ENCODE results near the gene TBXAS1. TPM values are rescaled to one million over a fixed set of nuclear protein-coding genes. Genes with fewer than 3 reads are reported as not detected.

Gene TBXAS1
- total RNA-seq, 2 donors from 2014 or later: 12.0 to 17.0 TPM

DNA sequence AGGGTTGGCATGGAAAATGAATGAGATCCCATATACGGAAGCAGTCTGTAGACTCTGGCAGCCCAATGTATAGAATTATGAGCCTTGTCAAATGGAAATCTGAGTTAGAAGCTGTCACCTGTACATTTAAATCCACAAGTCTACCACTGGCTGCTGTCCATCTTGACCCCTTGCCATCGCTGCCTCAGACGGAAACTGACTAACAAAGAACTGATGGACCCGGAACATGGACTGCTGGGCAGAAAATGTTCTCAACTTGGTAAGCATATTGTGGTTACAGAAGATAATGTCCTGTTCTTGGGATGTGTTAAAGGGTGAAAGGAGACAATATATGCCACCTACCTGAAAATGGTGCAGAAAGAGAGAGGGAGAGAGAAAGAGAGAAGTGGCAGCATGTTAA, 196.2 kb downstream of the TBXAS1 start:
- H3K9ac ChIP-seq (ENCODE audit: low read depth in 2 of 2, low read length in 2 of 2): no peak overlapping the region
- no peaks in the 10 kb centered on the region for H3K27me3 ChIP-seq
- no peaks in the 10 kb centered on the region for H3K36me3 ChIP-seq
- H3K27ac ChIP-seq: no peak overlapping the region
- no peak for TF ChIP-seq CTCF (IDR thresholded peaks at IDR 0.05)
- no peaks in the 10 kb centered on the region for H3K4me1 ChIP-seq
- intact Hi-C loops (cut with DNase I): no loop called here
- H3K9me3 ChIP-seq: no peaks in the 10 kb centered on the region
- DNase-seq: no peak
- H3K4me3 ChIP-seq: no peak overlapping the region

GRCh38 chr7:140025814-140026433, 196.9 kb downstream of the TBXAS1 start:
- H3K27me3 ChIP-seq: no peaks in the 10 kb centered on the region
- no peak overlapping the region for H3K27ac ChIP-seq
- H3K36me3 ChIP-seq: no peaks in the 10 kb centered on the region
- H3K4me3 ChIP-seq: no peak overlapping the region
- no peak for TF ChIP-seq CTCF (IDR thresholded peaks at IDR 0.05)
- no peak for DNase-seq
- H3K9ac ChIP-seq (ENCODE audit: low read depth in 2 of 2, low read length in 2 of 2): no peak overlapping the region
- H3K4me1 ChIP-seq: no peaks in the 10 kb centered on the region
- no peaks in the 10 kb centered on the region for H3K9me3 ChIP-seq
- intact Hi-C loops (cut with DNase I): no loop called here

DNA sequence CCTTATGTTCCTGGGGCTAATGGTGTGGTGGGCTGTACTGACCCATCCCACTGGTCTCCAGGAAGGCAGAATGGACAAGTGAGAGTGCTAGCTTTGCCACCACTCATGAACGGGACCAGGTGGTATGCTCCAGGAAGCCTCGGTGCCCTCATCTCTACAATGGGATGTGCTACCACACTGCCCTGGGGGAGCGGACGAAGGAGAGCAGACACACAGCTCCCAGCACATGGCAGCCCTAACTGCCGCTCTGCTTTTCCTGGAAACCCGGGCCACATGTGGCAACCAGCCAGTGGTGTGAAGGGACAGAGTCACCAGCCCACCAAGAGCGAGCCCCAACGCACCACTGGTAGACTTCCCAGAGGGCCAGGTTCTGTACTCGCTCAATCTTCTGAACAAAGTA, 197.9 kb downstream of the TBXAS1 start:
- no peaks in the 10 kb centered on the region for H3K9me3 ChIP-seq
- no peaks in the 10 kb centered on the region for H3K4me1 ChIP-seq
- TF ChIP-seq CTCF (IDR thresholded peaks at IDR 0.05): no peak
- H3K27ac ChIP-seq: no peak overlapping the region
- no peak overlapping the region for H3K4me3 ChIP-seq
- no peaks in the 10 kb centered on the region for H3K36me3 ChIP-seq
- H3K27me3 ChIP-seq: no peaks in the 10 kb centered on the region
- no peak overlapping the region for H3K9ac ChIP-seq (ENCODE audit: low read depth in 2 of 2, low read length in 2 of 2)
- intact Hi-C loops (cut with DNase I): no loop called here
- no peak for DNase-seq

GRCh38 chr7:140027858-140028257, 198.8 kb downstream of the TBXAS1 start:
- Histone ChIP-seq H3K9me3 (no peaks in the 10 kb centered on the region), H3K4me1 (no peaks in the 10 kb centered on the region), H3K4me3 (no peak overlapping the region), H3K27ac (no peak overlapping the region), H3K27me3 (no peaks in the 10 kb centered on the region), H3K9ac (ENCODE audit: low read depth in 2 of 2, low read length in 2 of 2) (no peak overlapping the region), H3K36me3 (no peaks in the 10 kb centered on the region)
- DNase-seq: no peak
- no peak for TF ChIP-seq CTCF (IDR thresholded peaks at IDR 0.05)
- intact Hi-C loops (cut with DNase I): no loop called here

DNA sequence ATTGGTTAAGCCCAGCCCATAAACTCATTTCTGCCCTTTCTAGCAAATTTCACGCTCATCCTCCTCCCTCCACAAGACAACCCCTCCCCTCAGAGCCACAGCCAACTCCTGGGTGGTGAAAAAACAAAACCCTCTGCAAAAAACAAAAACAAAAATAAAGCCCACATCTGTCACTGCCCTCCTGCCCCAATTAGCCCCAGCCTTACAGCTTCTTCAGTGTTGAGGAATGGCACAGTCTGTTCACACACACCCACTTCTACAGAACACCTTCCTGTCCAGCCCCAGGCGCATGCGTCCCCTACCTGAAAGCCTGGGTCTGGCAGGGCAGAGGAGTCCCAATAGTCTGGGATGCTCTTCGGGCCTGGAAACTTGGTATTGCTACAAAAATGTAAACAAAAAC, 199.2 kb downstream of the TBXAS1 start:
- Histone ChIP-seq H3K9me3 (no peaks in the 10 kb centered on the region), H3K27ac (no peak overlapping the region), H3K9ac (ENCODE audit: low read depth in 2 of 2, low read length in 2 of 2) (no peak overlapping the region), H3K4me3 (no peak overlapping the region), H3K36me3 (no peaks in the 10 kb centered on the region), H3K4me1 (no peaks in the 10 kb centered on the region), H3K27me3 (no peaks in the 10 kb centered on the region)
- no peak for DNase-seq
- no peak for TF ChIP-seq CTCF (IDR thresholded peaks at IDR 0.05)
- intact Hi-C loops (cut with DNase I): no loop called here
